Measurements from ENCODE around the gene DNAJC3.

GRCh38 chr13:95706356-95706755 lies 29.4 kb downstream of the DNAJC3 start:
- TF ChIP-seq POLR2A (IDR thresholded peaks at IDR 0.05) (no peak), CTCF (IDR thresholded peaks at IDR 0.05) (no peak)
